Measurements from ENCODE around the gene KLK14.

Gene KLK14

GRCh38 chr19:51121257-51121656 is 38.6 kb upstream of the KLK14 start:
- in situ Hi-C loops (cut with MboI; ENCODE audit: low pct_unique_long_range_greater_than_20kb, low sequenced_read_pairs, unreplicated experiment) = no loop called here
- DNase-seq (ENCODE audit: low spot score) = no peak

GRCh38 chr19:51120160-51120559 is 37.5 kb upstream of the KLK14 start:
- no peak for DNase-seq (ENCODE audit: low spot score)
- in situ Hi-C loops (cut with MboI; ENCODE audit: low pct_unique_long_range_greater_than_20kb, low sequenced_read_pairs, unreplicated experiment) = no loop called here
- TF ChIP-seq CTCF (IDR thresholded peaks at IDR 0.05; ENCODE audit: extremely low read depth, insufficient read depth, missing control alignments) = no peak

More at GRCh38 chr19:51121257-51121656, 38.6 kb upstream of the KLK14 start:
- TF ChIP-seq CTCF (IDR thresholded peaks at IDR 0.05; ENCODE audit: extremely low read depth, insufficient read depth, missing control alignments) = no peak

- TF ChIP-seq CTCF (IDR thresholded peaks at IDR 0.05; ENCODE audit: extremely low read depth, insufficient read depth, missing control alignments) = no peak
- in situ Hi-C loops (cut with MboI; ENCODE audit: low pct_unique_long_range_greater_than_20kb, low sequenced_read_pairs, unreplicated experiment) = no loop called here
- no peak for DNase-seq (ENCODE audit: low spot score)
Observed at GRCh38 chr19:51119611-51120010, 36.9 kb upstream of the KLK14 start.

- TF ChIP-seq CTCF (IDR thresholded peaks at IDR 0.05; ENCODE audit: extremely low read depth, insufficient read depth, missing control alignments) = no peak
- in situ Hi-C loops (cut with MboI; ENCODE audit: low pct_unique_long_range_greater_than_20kb, low sequenced_read_pairs, unreplicated experiment) = no loop called here
- DNase-seq (ENCODE audit: low spot score) = no peak
Observed at GRCh38 chr19:51119101-51119500, 36.4 kb upstream of the KLK14 start.

- TF ChIP-seq CTCF (IDR thresholded peaks at IDR 0.05; ENCODE audit: extremely low read depth, insufficient read depth, missing control alignments) = no peak
Observed at GRCh38 chr19:51116736-51117286, 34.1 kb upstream of the KLK14 start.

GRCh38 chr19:51114087-51114729 is 31.5 kb upstream of the KLK14 start:
- no peak for DNase-seq (ENCODE audit: low spot score)
- in situ Hi-C loops (cut with MboI; ENCODE audit: low pct_unique_long_range_greater_than_20kb, low sequenced_read_pairs, unreplicated experiment) = no loop called here
- TF ChIP-seq CTCF (IDR thresholded peaks at IDR 0.05; ENCODE audit: extremely low read depth, insufficient read depth, missing control alignments) = no peak

More at GRCh38 chr19:51116736-51117286, 34.1 kb upstream of the KLK14 start:
- in situ Hi-C loops (cut with MboI; ENCODE audit: low pct_unique_long_range_greater_than_20kb, low sequenced_read_pairs, unreplicated experiment) = no loop called here
- DNase-seq (ENCODE audit: low spot score) = no peak

Measured in GM13977 (cell line).